Eye (tissue), 1 donor: ENCODE data around the gene SRGAP1.
"Not testable (repeated sequence)": the region's sequence is repeated elsewhere in the genome, so short reads cannot be mapped to it uniquely, and the experiment has no call there.

Experiments
- DNase-seq: peaks from one replicate; pipeline ENCODE4 v3.0.0-alpha.2; 2015

The SRGAP1 gene

GRCh38 chr12:64061868-64062375 lies 217.4 kb downstream of the SRGAP1 start:
- no peak for DNase-seq

- no peak for DNase-seq
Measured at GRCh38 chr12:64063121-64063520, 218.6 kb downstream of the SRGAP1 start.

GRCh38 chr12:64064240-64064639 lies 219.7 kb downstream of the SRGAP1 start:
- no peak for DNase-seq

- no peak for DNase-seq
Measured at GRCh38 chr12:64064706-64065105, 220.2 kb downstream of the SRGAP1 start.

GRCh38 chr12:64065881-64066451 lies 221.5 kb downstream of the SRGAP1 start:
- DNase-seq = no peak

GRCh38 chr12:64066776-64067175 lies 222.3 kb downstream of the SRGAP1 start:
- DNase-seq = no peak

- DNase-seq = no peak
Measured at GRCh38 chr12:64070454-64070853, 226.0 kb downstream of the SRGAP1 start.

- DNase-seq = no peak
Measured at GRCh38 chr12:64072916-64073575, 228.5 kb downstream of the SRGAP1 start.

GRCh38 chr12:64076565-64076964 lies 232.1 kb downstream of the SRGAP1 start:
- not testable (repeated sequence) for DNase-seq

GRCh38 chr12:64077922-64078321 lies 233.4 kb downstream of the SRGAP1 start:
- DNase-seq = no peak

GRCh38 chr12:64080319-64081007 lies 236.0 kb downstream of the SRGAP1 start:
- DNase-seq = no peak

- no peak for DNase-seq
Measured at GRCh38 chr12:64081008-64081404, 236.5 kb downstream of the SRGAP1 start.

- no peak for DNase-seq
Measured at GRCh38 chr12:64082116-64082515, 237.6 kb downstream of the SRGAP1 start.

GRCh38 chr12:64082866-64083268 lies 238.4 kb downstream of the SRGAP1 start:
- no peak for DNase-seq

GRCh38 chr12:64083285-64084210 lies 239.0 kb downstream of the SRGAP1 start:
- DNase-seq = peak; percentile 81

GRCh38 chr12:64085154-64085553 lies 240.7 kb downstream of the SRGAP1 start:
- DNase-seq = no peak

- DNase-seq = no peak
Measured at GRCh38 chr12:64085996-64086395, 241.5 kb downstream of the SRGAP1 start.

- DNase-seq = no peak
Measured at GRCh38 chr12:64086946-64087345, 242.4 kb downstream of the SRGAP1 start.

- DNase-seq = no peak
Measured at GRCh38 chr12:64087761-64088160, 243.3 kb downstream of the SRGAP1 start.

GRCh38 chr12:64088431-64089349 lies 244.2 kb downstream of the SRGAP1 start:
- peak; percentile 56 for DNase-seq

- DNase-seq = no peak
Measured at GRCh38 chr12:64090047-64090446, 245.5 kb downstream of the SRGAP1 start.

GRCh38 chr12:64091186-64091585 lies 246.7 kb downstream of the SRGAP1 start:
- DNase-seq = no peak
